HepG2 (cell line): ENCODE measurements around the gene CCDC17. TPM values are rescaled to one million over a fixed set of nuclear protein-coding genes. Genes with fewer than 3 reads are reported as not detected.

ENCODE experiments used
- ATAC-seq: fragments of 200-7000 bp; cut with Tn5 transposase; 3 replicates; pipeline ENCODE4 v1.9.1; 2020; ENCODE audit warnings: mild to moderate bottlenecking, moderate library complexity
- BruUV-seq: library from RNA; stranded (reverse); fragments of 400-500 nt; replicated peaks from 2 replicates; lab custom pipeline; 2021; lab: Mats Ljungman, UMichigan
- CTCF ChIA-PET: fragments of 300-600 bp; formaldehyde crosslinking; extraction: SDS; loops from one replicate; lab custom pipeline; 2021; ENCODE audit warnings: low total read pairs, inconsistent platforms, low intra/inter-chr PET ratio; lab: Yijun Ruan, JAX
- POLR2A ChIA-PET: fragments of 350-600 bp; sonication (Branson Sonifier 250); formaldehyde crosslinking; loops from one replicate; lab custom pipeline; 2020; ENCODE audit warnings: antibody characterized with exemption, inconsistent platforms; lab: Yijun Ruan, JAX
- DNase-seq: peaks from one replicate; pipeline ENCODE4 v3.0.0-alpha.2; 2015; ENCODE audit warnings: low spot score
- FAIRE-seq: peaks from 3 replicates; lab custom pipeline; 2011; peaks lifted over from hg19 to GRCh38; lab: Jason Lieb, UNC
- H2AFZ ChIP-seq: one replicate; pipeline ENCODE4 v1.6.1; 2011; ENCODE audit warnings: low read length, inconsistent platforms
- H3K27ac ChIP-seq: fragments of 300-600 bp; 3 replicates; pipeline ENCODE4 v1.8.0; 2011; ENCODE audit warnings: mixed run types, mild to moderate bottlenecking, mixed read lengths, low read length, inconsistent platforms; ENCODE audit not compliant: insufficient read depth; ENCODE audit errors: extremely low read length
- H3K27me3 ChIP-seq, 2 experiments: fragments of 200-600 bp in 1 of 2; 2 replicates in 1 of 2; 3 replicates in 1 of 2; pipeline versions ENCODE4 v1.6.0 to v1.8.0; 2011; ENCODE audit warnings: low read length in 2 of 2, mild to moderate bottlenecking in 2 of 2, moderate library complexity in 2 of 2, inconsistent platforms in 1 of 2; ENCODE audit not compliant: insufficient read depth in 2 of 2, control insufficient read depth in 1 of 2
- H3K36me3 ChIP-seq, 2 experiments: fragments of 200-600 bp in 1 of 2; replicated peaks in 1 of 2; 2 replicates in 1 of 2; 3 replicates in 1 of 2; pipeline versions ENCODE4 v1.5.1 to v1.8.0; 2011; ENCODE audit warnings: low read length in 2 of 2, inconsistent platforms in 1 of 2; ENCODE audit not compliant: insufficient read depth in 2 of 2, control insufficient read depth in 1 of 2
- H3K4me1 ChIP-seq: 2 replicates; pipeline ENCODE4 v1.5.1; 2012; ENCODE audit warnings: low read length, inconsistent platforms; ENCODE audit not compliant: insufficient read depth
- H3K4me2 ChIP-seq: 2 replicates; pipeline ENCODE4 v1.6.0; 2011; ENCODE audit warnings: low read depth, low read length, inconsistent platforms
- H3K4me3 ChIP-seq, 3 experiments: fragments of 200-600 bp in 1 of 3; sonication (generic), shearing (Covaris generic) in 1 of 3; replicated peaks in 1 of 3; 2 replicates each; pipeline ENCODE4 v1.5.1; 2011 to 2016; ENCODE audit warnings: low read length in 3 of 3, inconsistent platforms in 2 of 3, low read depth in 2 of 3, mild to moderate bottlenecking in 2 of 3, control low read depth in 1 of 3, mixed read lengths in 1 of 3; ENCODE audit not compliant: insufficient read depth in 1 of 3
- H3K79me2 ChIP-seq: one replicate; pipeline ENCODE4 v1.6.1; 2011; ENCODE audit warnings: low read length, inconsistent platforms; ENCODE audit not compliant: insufficient read depth
- H3K9ac ChIP-seq: 2 replicates; pipeline ENCODE4 v1.6.0; 2011; ENCODE audit warnings: mild to moderate bottlenecking, low read depth, low read length, inconsistent platforms; ENCODE audit not compliant: insufficient read depth
- H3K9me3 ChIP-seq: 2 replicates; pipeline ENCODE4 v1.5.1; 2012; ENCODE audit warnings: mild to moderate bottlenecking, low read length
- H4K20me1 ChIP-seq: 2 replicates; pipeline ENCODE4 v1.6.0; 2011; ENCODE audit warnings: inconsistent platforms, mild to moderate bottlenecking, low read length, moderate library complexity; ENCODE audit not compliant: insufficient read depth
- DMAP1 ChIP-seq: IDR thresholded peaks from 2 replicates; pipeline ENCODE4 v1.6.1; 2016
- HDAC6 ChIP-seq: fragments of 200-600 bp; sonication (generic); IDR thresholded peaks from 2 replicates; pipeline ENCODE4 v1.7.0; 2017; ENCODE audit warnings: mild to moderate bottlenecking, antibody characterized with exemption, low read length, low read depth
- JUN ChIP-seq: sonication (generic); formaldehyde crosslinking; IDR thresholded peaks from 2 replicates; pipeline ENCODE4 v1.4.0; 2020; ENCODE audit warnings: mild to moderate bottlenecking, missing genetic modification reagents
- PAX8 ChIP-seq: sonication (generic); formaldehyde crosslinking; IDR thresholded peaks from 2 replicates; pipeline ENCODE4 v1.8.0; 2022; ENCODE audit warnings: mild to moderate bottlenecking, missing genetic modification reagents, borderline replicate concordance
- PLSCR1 ChIP-seq: sonication (generic); formaldehyde crosslinking; IDR thresholded peaks from 2 replicates; pipeline ENCODE4 v1.5.0; 2020; ENCODE audit warnings: missing genetic modification reagents, mild to moderate bottlenecking, borderline replicate concordance
- RAD51 ChIP-seq: fragments of 450-650 bp; IDR thresholded peaks from 2 replicates; pipeline ENCODE4 v1.6.1; 2016; ENCODE audit warnings: borderline replicate concordance
- RBM22 ChIP-seq: fragments of 200-400 bp; formaldehyde crosslinking; optimal IDR thresholded peaks from 2 replicates; pipeline ENCODE3; 2017; ENCODE audit warnings: mild to moderate bottlenecking, low read length, moderate library complexity
- RFX3 ChIP-seq: IDR thresholded peaks from 2 replicates; pipeline ENCODE4 v1.6.1; 2016; ENCODE audit warnings: missing biosample characterization, missing genetic modification reagents
- STAG1 ChIP-seq: sonication (generic); formaldehyde crosslinking; IDR thresholded peaks from 2 replicates; pipeline ENCODE4 v1.4.0; 2020; ENCODE audit warnings: missing genetic modification reagents
- ZBED4 ChIP-seq: sonication (generic); formaldehyde crosslinking; IDR thresholded peaks from 2 replicates; pipeline ENCODE4 v1.4.0; 2020; ENCODE audit warnings: missing genetic modification reagents, borderline replicate concordance
- ZC3H4 ChIP-seq: sonication (generic); formaldehyde crosslinking; IDR thresholded peaks from 2 replicates; pipeline ENCODE4 v1.4.0; 2020; ENCODE audit warnings: missing genetic modification reagents, borderline replicate concordance
- ZNF546 ChIP-seq: sonication (generic); formaldehyde crosslinking; conservative IDR thresholded peaks from 2 replicates; pipeline ENCODE4 v1.8.1; 2023; ENCODE audit warnings: mild to moderate bottlenecking, missing genetic modification reagents
- WGBS: methylation state at CpG from one replicate; pipeline ENCODE4 v1.1.6; 2017; ENCODE audit warnings: low lambda C conversion rate; 5-methylcytosine and 5-hydroxymethylcytosine counted together
- in situ Hi-C: cut with HindIII; loops from 2 replicates; pipeline ENCODE4 v1.10.0; 2017; ENCODE audit warnings: low pct_unique_long_range_greater_than_20kb; ENCODE audit not compliant: extremely low pct_ligation_motif_present
- intact Hi-C: fragments of 100-400 bp; cut with micrococcal nuclease; formaldehyde crosslinking; loops from one replicate; pipeline ENCODE4 v1.10.0; 2022; ENCODE audit not compliant: unreplicated experiment
- polyA plus RNA-seq, 8 experiments: library from polyadenylated mRNA; depleted of rRNA in 3 of 8; stranded (reverse) in 7 of 8; unstranded in 1 of 8; fragments of >200 nt; fragmentation: Illumina TruSeq in 4 of 8; extraction: Trizol in 4 of 8; gene quantifications; 2 replicates each; pipeline versions ENCODE4 v1.2.1 to v1.2.3, GENCODE V29; 2011 to 2016; ENCODE audit warnings: low read depth in 4 of 8, missing spikeins in 1 of 8, mixed read lengths in 1 of 8; ENCODE audit not compliant: insufficient read depth in 1 of 8
- total RNA-seq, 5 experiments: library from RNA; depleted of rRNA; stranded (reverse); fragments of >200 nt; fragmentation: Illumina TruSeq; extraction: Trizol; gene quantifications; 2 replicates each; pipeline ENCODE4 v1.2.3, GENCODE V29; 2016; ENCODE audit warnings: low read depth in 1 of 5
- TF ChIP-seq, protein P1 (sequence below): sonication (generic); formaldehyde crosslinking; IDR thresholded peaks from 2 replicates; pipeline ENCODE4 v1.4.0; 2020; ENCODE audit warnings: mild to moderate bottlenecking, missing genetic modification reagents

Gene CCDC17
- total and polyA plus RNA-seq, 2 of the 13 experiments (the other 11 are each of a cell fraction or from before 2014, with no cell fraction given), result 1.5 to 3.3 TPM

- CTCF ChIA-PET, result no interaction called here
- Histone ChIP-seq H3K4me3 (no peak overlapping the region), H3K4me1 (peaks cover 33% of the 10 kb centered on the region), H3K9ac (no peak overlapping the region), H3K9me3 (no peaks in the 10 kb centered on the region), H3K79me2 (peaks cover 96% of the 10 kb centered on the region), H4K20me1 (peaks cover 88% of the 10 kb centered on the region), H2AFZ (no peak overlapping the region), H3K27ac (no peak overlapping the region)
- no peak for FAIRE-seq
- DNase-seq, result no peak
- WGBS, result 95% methylated on average over 4 of the region's 4 CpGs
- no TSS peak for BruUV-seq
- POLR2A ChIA-PET, result no interaction called here
- in situ Hi-C loops, result no loop called here
- TF ChIP-seq RBM22, result peak; percentile 21
- TF ChIP-seq ZBED4, result no peak
- TF ChIP-seq, all 625 proteins: peak for 1
- Histone ChIP-seq H3K4me2 (no peak overlapping the region), H3K36me3 (peaks cover 0 to 7% of the 10 kb centered on the region in 2 experiments; a peak in 1 of 5 replicates), H3K27me3 (no peaks in the 10 kb centered on the region)
- intact Hi-C loops, result no loop called here
- ATAC-seq, result no peak
These were observed 44.7 kb upstream of the CCDC17 start for GRCh38 chr1:45668526-45668925.

- H3K79me2 ChIP-seq, result peaks cover 96% of the 10 kb centered on the region
- H3K4me3 ChIP-seq, result no peak overlapping the region
- H3K36me3 ChIP-seq, result peaks cover 0 to 7% of the 10 kb centered on the region in 2 experiments; a peak in 1 of 5 replicates
- no peaks in the 10 kb centered on the region for H3K27me3 ChIP-seq
- ChIA-PET CTCF (no interaction called here), POLR2A (interaction anchor here (1.6 kb wide), 1 partner anchor 20 kb away, joined by 3 read pairs; no protein-coding TSS in a partner anchor)
- peaks cover 24% of the 10 kb centered on the region for H3K4me1 ChIP-seq
- no peak overlapping the region for H2AFZ ChIP-seq
- WGBS, result 96% methylated on average over 8 of the region's 8 CpGs
- H3K27ac ChIP-seq, result no peak overlapping the region
- BruUV-seq, result no TSS peak
- H3K9ac ChIP-seq, result no peak overlapping the region
- intact Hi-C loops (no loop called here), in situ Hi-C loops (no loop called here)
- DNase-seq (no peak), ATAC-seq (no peak), FAIRE-seq (no peak)
- no peak overlapping the region for H3K4me2 ChIP-seq
- H4K20me1 ChIP-seq, result peaks cover 89% of the 10 kb centered on the region
- no peaks in the 10 kb centered on the region for H3K9me3 ChIP-seq
- TF ChIP-seq PLSCR1 (no peak), RFX3 (no peak), ZC3H4 (CRISPR knock-in tag) (no peak), HDAC6 (no peak), ZNF546 (CRISPR knock-in tag) (no peak), STAG1 (CRISPR knock-in tag) (no peak), DMAP1 (CRISPR knock-in tag) (no peak), RAD51 (no peak), PAX8 (no peak), JUN (CRISPR knock-in tag) (no peak)
- TF ChIP-seq, protein P1, sequence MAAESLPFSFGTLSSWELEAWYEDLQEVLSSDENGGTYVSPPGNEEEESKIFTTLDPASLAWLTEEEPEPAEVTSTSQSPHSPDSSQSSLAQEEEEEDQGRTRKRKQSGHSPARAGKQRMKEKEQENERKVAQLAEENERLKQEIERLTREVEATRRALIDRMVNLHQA (CRISPR knock-in tag), result no peak
These were observed 43.7 kb upstream of the CCDC17 start for GRCh38 chr1:45667321-45668111.
